Cardiac muscle cell (in vitro differentiated cells and primary cell): ENCODE data around the gene DENND6B. TPM values are rescaled to one million over a fixed set of nuclear protein-coding genes. Genes with fewer than 3 reads are reported as not detected.

Source experiments
- DNase-seq, 2 donors: peaks; one replicate each; pipeline versions ENCODE4 v3.0.0 to v3.0.0-alpha.2; 2010 to 2017; ENCODE audit warnings: low read depth in 1 of 2, low spot score in 1 of 2
- H3K27ac ChIP-seq: fragments of 200-600 bp; sonication (generic); 2 replicates; pipeline ENCODE4 v1.5.1; 2016
- H3K27me3 ChIP-seq: fragments of 200-600 bp; sonication (generic); 2 replicates; pipeline ENCODE4 v1.6.0; 2016; ENCODE audit warnings: control low read depth
- H3K36me3 ChIP-seq: fragments of 200-600 bp; sonication (generic); 2 replicates; pipeline ENCODE4 v1.5.1; 2016; ENCODE audit warnings: control low read depth
- H3K4me1 ChIP-seq: fragments of 200-600 bp; sonication (generic); 2 replicates; pipeline ENCODE4 v1.8.1; 2017; ENCODE audit warnings: low read depth, mild to moderate bottlenecking, mixed run types
- H3K4me3 ChIP-seq: fragments of 200-600 bp; sonication (generic); 2 replicates; pipeline ENCODE4 v1.5.1; 2016; ENCODE audit warnings: mild to moderate bottlenecking
- H3K9me3 ChIP-seq: fragments of 200-600 bp; sonication (generic); 2 replicates; pipeline ENCODE4 v1.5.1; 2017; ENCODE audit warnings: low read depth, mild to moderate bottlenecking, control low read depth
- CTCF ChIP-seq: IDR thresholded peaks from 2 replicates; pipeline ENCODE4 v1.5.1; 2012; ENCODE audit warnings: low read depth, mild to moderate bottlenecking, low read length
- polyA plus RNA-seq: library from polyadenylated mRNA; unstranded; fragments of >200 nt; fragmentation: Nextera tagmentation; extraction: Ambion mirVana; gene quantifications from 2 replicates; pipeline ENCODE4 v1.2.1, GENCODE V29; 2016
- total RNA-seq: library from RNA; depleted of rRNA; stranded (reverse); fragments of >200 nt; gene quantifications from 2 replicates; pipeline ENCODE4 v1.2.3, GENCODE V29; 2016

Gene DENND6B
- total and polyA plus RNA-seq, 2 experiments from 2014 or later = 7.0 to 13.3 TPM

- H3K27ac ChIP-seq = no peak overlapping the region
- H3K36me3 ChIP-seq = no peaks in the 10 kb centered on the region
- H3K4me1 ChIP-seq = no peaks in the 10 kb centered on the region
- H3K4me3 ChIP-seq = no peak overlapping the region
- H3K9me3 ChIP-seq = no peaks in the 10 kb centered on the region
- H3K27me3 ChIP-seq = peaks cover 5% of the 10 kb centered on the region
- no peak for DNase-seq
- no peak for TF ChIP-seq CTCF
Observed at GRCh38 chr22:50320116-50320515, 6.7 kb downstream of the DENND6B start.

GRCh38 chr22:50319503-50319951, 7.3 kb downstream of the DENND6B start:
- H3K4me1 ChIP-seq = peaks cover 6% of the 10 kb centered on the region
- no peak for TF ChIP-seq CTCF
- H3K27me3 ChIP-seq = no peaks in the 10 kb centered on the region
- no peak overlapping the region for H3K27ac ChIP-seq
- H3K9me3 ChIP-seq = no peaks in the 10 kb centered on the region
- no peak overlapping the region for H3K4me3 ChIP-seq
- DNase-seq = no peak
- H3K36me3 ChIP-seq = no peaks in the 10 kb centered on the region

- peaks cover 10% of the 10 kb centered on the region for H3K4me1 ChIP-seq
- TF ChIP-seq CTCF = no peak
- H3K36me3 ChIP-seq = no peaks in the 10 kb centered on the region
- H3K27ac ChIP-seq = no peak overlapping the region
- no peak for DNase-seq
- no peaks in the 10 kb centered on the region for H3K27me3 ChIP-seq
- H3K9me3 ChIP-seq = no peaks in the 10 kb centered on the region
- no peak overlapping the region for H3K4me3 ChIP-seq
Observed at GRCh38 chr22:50318698-50319411, 8.0 kb downstream of the DENND6B start.

- Histone ChIP-seq H3K27ac (no peak overlapping the region), H3K4me1 (peaks cover 10% of the 10 kb centered on the region), H3K4me3 (no peak overlapping the region), H3K36me3 (no peaks in the 10 kb centered on the region), H3K27me3 (no peaks in the 10 kb centered on the region), H3K9me3 (no peaks in the 10 kb centered on the region)
- no peak for DNase-seq
- TF ChIP-seq CTCF = no peak
Observed at GRCh38 chr22:50318356-50318697, 8.5 kb downstream of the DENND6B start.

GRCh38 chr22:50317674-50318073, 9.1 kb downstream of the DENND6B start:
- Histone ChIP-seq H3K36me3 (no peaks in the 10 kb centered on the region), H3K27me3 (no peaks in the 10 kb centered on the region), H3K4me1 (peaks cover 10% of the 10 kb centered on the region), H3K4me3 (no peak overlapping the region), H3K9me3 (no peaks in the 10 kb centered on the region), H3K27ac (no peak overlapping the region)
- DNase-seq = no peak
- TF ChIP-seq CTCF = no peak

GRCh38 chr22:50317178-50317577, 9.6 kb downstream of the DENND6B start:
- Histone ChIP-seq H3K9me3 (no peaks in the 10 kb centered on the region), H3K4me1 (peaks cover 10% of the 10 kb centered on the region), H3K4me3 (no peak overlapping the region), H3K27me3 (no peaks in the 10 kb centered on the region), H3K27ac (no peak overlapping the region), H3K36me3 (no peaks in the 10 kb centered on the region)
- no peak for TF ChIP-seq CTCF
- no peak for DNase-seq
